AML-193 (cell line): ENCODE data around the gene LLGL2.
"Not testable (repeated sequence)": the region's sequence is repeated elsewhere in the genome, so short reads cannot be mapped to it uniquely, and the experiment has no call there.

Experiments used
- DNase-seq, 2 experiments: peaks; one replicate each; lab custom pipeline; 2025; lab: John Stamatoyannopoulos, UW

Gene LLGL2

GRCh38 chr17:75568412-75569255 lies 43.1 kb downstream of the LLGL2 start:
- DNase-seq: no peak

GRCh38 chr17:75570034-75570676 lies 44.7 kb downstream of the LLGL2 start:
- DNase-seq: no peak

GRCh38 chr17:75570772-75571171 lies 45.3 kb downstream of the LLGL2 start:
- no peak for DNase-seq

GRCh38 chr17:75571197-75571884 lies 45.8 kb downstream of the LLGL2 start:
- DNase-seq: peak; percentile 97 to 99

- DNase-seq: no peak
Measured at GRCh38 chr17:75571885-75572215, 46.4 kb downstream of the LLGL2 start.

GRCh38 chr17:75572713-75573539 lies 47.4 kb downstream of the LLGL2 start:
- DNase-seq: no peak

GRCh38 chr17:75573540-75573957 lies 48.1 kb downstream of the LLGL2 start:
- DNase-seq: no peak

- DNase-seq: no peak
Measured at GRCh38 chr17:75573994-75574393, 48.5 kb downstream of the LLGL2 start.

- DNase-seq: no peak
Measured at GRCh38 chr17:75574404-75575036, 49.0 kb downstream of the LLGL2 start.

- no peak for DNase-seq
Measured at GRCh38 chr17:75575197-75575596, 49.7 kb downstream of the LLGL2 start.

- no peak for DNase-seq
Measured at GRCh38 chr17:75575728-75576127, 50.2 kb downstream of the LLGL2 start.

GRCh38 chr17:75576661-75577060 lies 51.2 kb downstream of the LLGL2 start:
- DNase-seq: no peak

GRCh38 chr17:75581121-75581725 lies 55.7 kb downstream of the LLGL2 start:
- peak; percentile 62 to 80 for DNase-seq

- DNase-seq: not testable (repeated sequence)
Measured at GRCh38 chr17:75583197-75583596, 57.7 kb downstream of the LLGL2 start.

- DNase-seq: no peak
Measured at GRCh38 chr17:75584849-75585175, 59.3 kb downstream of the LLGL2 start.

- DNase-seq: peak; percentile 52 to 68
Measured at GRCh38 chr17:75587675-75588595, 62.4 kb downstream of the LLGL2 start, which contains the start of gene MYO15B. TSS of gene MYO15B (plus strand) at chr17:75587800. CDS start at chr17:75588058, 258 bp downstream.

GRCh38 chr17:75588596-75589011 lies 63.1 kb downstream of the LLGL2 start:
- DNase-seq: no peak

- DNase-seq: peak; percentile 97 to 98
Measured at GRCh38 chr17:75589012-75589918, 63.8 kb downstream of the LLGL2 start.

- DNase-seq: no peak
Measured at GRCh38 chr17:75589919-75590303, 64.4 kb downstream of the LLGL2 start.
